Uterus (tissue), 4 donors: Measurements from ENCODE around the gene EYA3. TPM values are rescaled to one million over a fixed set of nuclear protein-coding genes. Genes with fewer than 3 reads are reported as not detected.

ENCODE experiments used
- DNase-seq, 2 donors: peaks; one replicate each; pipeline ENCODE4 v3.0.0-alpha.2; 2019 to 2020
- H3K27ac ChIP-seq, 2 donors: fragments of 200-600 bp; sonication (generic); 1 replicate in 1 of 2; 2 replicates in 1 of 2; pipeline ENCODE4 v1.5.1; 2016 to 2018
- H3K27me3 ChIP-seq, 2 donors: fragments of 200-600 bp; sonication (generic); one replicate each; pipeline ENCODE4 v1.5.1; 2018 to 2019; ENCODE audit warnings: control low read depth in 1 of 2
- H3K36me3 ChIP-seq, 2 donors: fragments of 200-600 bp; sonication (generic); one replicate each; pipeline ENCODE4 v1.5.1; 2019; ENCODE audit warnings: control low read depth in 1 of 2
- H3K4me1 ChIP-seq, 2 donors: fragments of 200-600 bp; sonication (generic); one replicate each; pipeline ENCODE4 v1.5.1; 2018 to 2019; ENCODE audit warnings: control low read depth in 1 of 2
- H3K4me3 ChIP-seq, 2 donors: fragments of 200-600 bp; sonication (generic); 1 replicate in 1 of 2; 2 replicates in 1 of 2; pipeline ENCODE4 v1.5.1; 2018 to 2019; ENCODE audit warnings: mild to moderate bottlenecking in 1 of 2
- H3K9me3 ChIP-seq, 2 donors: fragments of 200-600 bp; sonication (generic); one replicate each; pipeline ENCODE4 v1.5.1; 2019; ENCODE audit warnings: control low read depth in 1 of 2
- CTCF ChIP-seq, 4 experiments: fragments of 200-600 bp in 2 of 4; fragments of 450-650 bp in 2 of 4; sonication (generic) in 2 of 4; IDR thresholded peaks; one replicate each; pipeline ENCODE4 v1.5.1; 2016 to 2019; ENCODE audit warnings: antibody characterized with exemption in 4 of 4, mild to moderate bottlenecking in 2 of 4, moderate library complexity in 1 of 4
- POLR2A ChIP-seq, 2 donors: fragments of 450-650 bp; IDR thresholded peaks; one replicate each; pipeline ENCODE4 v1.6.1; 2016; ENCODE audit warnings: antibody characterized with exemption in 2 of 2, mild to moderate bottlenecking in 1 of 2, moderate library complexity in 1 of 2
- intact Hi-C: fragments of 100-400 bp; cut with DNase I; formaldehyde crosslinking; loops from one replicate; pipeline ENCODE4 v1.15.1; 2023; ENCODE audit warnings: low total_unique reads
- total RNA-seq, 4 donors: library from RNA; depleted of rRNA in 3 of 4; stranded (reverse); fragments of >200 nt in 3 of 4; gene quantifications; one replicate each; pipeline versions ENCODE4 v1.1.0 to v1.2.4, GENCODE V29; 2014 to 2023
- donor health status: DM: yes; HTN: yes; CAD: no.

Gene EYA3
- total RNA-seq, 4 donors from 2014 or later = 7.2 to 30.4 (median 13.1) TPM

GRCh38 chr1:27979859-27980201, 108.6 kb downstream of the EYA3 start:
- no peak overlapping the region for H3K27ac ChIP-seq
- H3K27me3 ChIP-seq = no peaks in the 10 kb centered on the region
- H3K9me3 ChIP-seq = no peaks in the 10 kb centered on the region
- no peaks in the 10 kb centered on the region for H3K4me1 ChIP-seq
- intact Hi-C loops = no loop called here
- no peak for DNase-seq
- no peak overlapping the region for H3K4me3 ChIP-seq
- no peaks in the 10 kb centered on the region for H3K36me3 ChIP-seq
- TF ChIP-seq POLR2A (IDR thresholded peaks at IDR 0.05) = no peak
- TF ChIP-seq CTCF (IDR thresholded peaks at IDR 0.05) = peak in 1 of 4 experiments; percentile 6

GRCh38 chr1:27979151-27979858, 109.1 kb downstream of the EYA3 start:
- no peaks in the 10 kb centered on the region for H3K4me1 ChIP-seq
- no peak overlapping the region for H3K4me3 ChIP-seq
- no peaks in the 10 kb centered on the region for H3K27me3 ChIP-seq
- intact Hi-C loops = no loop called here
- no peak for DNase-seq
- peak; percentile 39 to 60 (median 54) for TF ChIP-seq CTCF (IDR thresholded peaks at IDR 0.05)
- TF ChIP-seq POLR2A (IDR thresholded peaks at IDR 0.05) = no peak
- H3K36me3 ChIP-seq = no peaks in the 10 kb centered on the region
- peak overlapping the region; percentile 23 to 26 for H3K27ac ChIP-seq
- H3K9me3 ChIP-seq = no peaks in the 10 kb centered on the region

- H3K27ac ChIP-seq = no peak overlapping the region
- no peaks in the 10 kb centered on the region for H3K27me3 ChIP-seq
- H3K4me1 ChIP-seq = no peaks in the 10 kb centered on the region
- DNase-seq = no peak
- no peaks in the 10 kb centered on the region for H3K9me3 ChIP-seq
- no peak for TF ChIP-seq CTCF (IDR thresholded peaks at IDR 0.05)
- TF ChIP-seq POLR2A (IDR thresholded peaks at IDR 0.05) = no peak
- intact Hi-C loops = no loop called here
- no peaks in the 10 kb centered on the region for H3K36me3 ChIP-seq
- H3K4me3 ChIP-seq = no peak overlapping the region
Measured at GRCh38 chr1:27974417-27974781, 114.0 kb downstream of the EYA3 start.

DNA sequence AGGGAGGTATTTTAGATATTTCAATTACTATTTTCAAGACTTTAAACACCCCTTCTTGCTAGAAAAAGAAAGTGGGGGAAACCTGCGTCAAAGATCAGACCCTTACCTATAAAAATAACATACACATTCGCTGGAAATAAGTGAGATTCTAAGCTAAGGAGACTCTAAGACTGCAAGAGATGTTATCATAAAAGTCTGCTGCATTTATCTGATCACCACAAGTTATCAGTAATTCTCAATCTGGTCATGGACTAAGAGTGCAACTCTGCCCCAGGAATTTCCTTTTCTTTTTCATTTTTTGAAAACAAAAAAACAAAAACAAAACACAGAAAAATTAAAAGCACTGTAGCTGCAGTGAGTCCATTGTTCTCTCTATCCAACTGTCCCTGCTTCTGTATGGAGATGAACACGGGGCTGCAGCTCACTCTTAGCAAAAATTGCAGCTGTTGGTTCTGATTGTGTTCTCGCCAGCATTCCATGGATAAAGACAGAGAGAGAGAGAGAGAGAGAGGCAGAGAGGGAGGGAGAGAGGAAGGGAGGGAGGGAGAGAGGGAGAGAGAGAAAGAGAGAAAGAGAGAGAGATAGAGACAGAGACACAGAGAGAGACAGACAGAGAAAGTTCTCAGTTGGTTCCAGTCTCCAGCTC, 114.5 kb downstream of the EYA3 start:
- intact Hi-C loops = no loop called here
- Histone ChIP-seq H3K27me3 (no peaks in the 10 kb centered on the region), H3K9me3 (no peaks in the 10 kb centered on the region), H3K27ac (no peak overlapping the region), H3K4me1 (no peaks in the 10 kb centered on the region), H3K4me3 (no peak overlapping the region), H3K36me3 (no peaks in the 10 kb centered on the region)
- no peak for TF ChIP-seq CTCF (IDR thresholded peaks at IDR 0.05)
- no peak for TF ChIP-seq POLR2A (IDR thresholded peaks at IDR 0.05)
- no peak for DNase-seq

DNA sequence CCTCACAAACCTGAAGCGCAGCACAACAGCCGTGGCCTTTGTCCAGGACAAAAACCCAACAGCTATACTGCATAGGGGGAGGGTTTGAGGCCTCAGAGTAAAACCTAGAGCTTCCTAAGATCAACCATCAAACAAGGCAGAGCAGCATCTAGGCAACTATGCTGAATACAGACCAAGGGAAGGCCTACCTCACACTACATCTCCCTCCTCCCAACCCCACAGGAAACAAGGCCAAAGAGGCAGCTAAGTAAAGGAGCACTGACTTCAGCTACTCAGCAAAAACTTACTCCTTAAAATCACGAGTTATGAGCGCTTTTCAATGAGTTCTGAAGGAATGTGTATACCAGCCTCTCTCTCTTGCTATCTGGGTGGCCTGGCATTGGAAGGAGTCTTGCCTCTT, 116.3 kb downstream of the EYA3 start:
- TF ChIP-seq CTCF (IDR thresholded peaks at IDR 0.05) (no peak), POLR2A (IDR thresholded peaks at IDR 0.05) (no peak)
- intact Hi-C loops = no loop called here
- peak overlapping the region in 1 of 2 donors; percentile 27 for H3K27ac ChIP-seq
- no peaks in the 10 kb centered on the region for H3K36me3 ChIP-seq
- H3K9me3 ChIP-seq = no peaks in the 10 kb centered on the region
- DNase-seq = no peak
- H3K4me3 ChIP-seq = no peak overlapping the region
- H3K4me1 ChIP-seq = no peaks in the 10 kb centered on the region
- H3K27me3 ChIP-seq = no peaks in the 10 kb centered on the region
